HEK293 (cell line): ENCODE data around the gene PLXNA3.

Experiments used
- GLI2 ChIP-seq: fragments of 450-650 bp; formaldehyde crosslinking; IDR thresholded peaks from 2 replicates; pipeline ENCODE4; 2017; ENCODE audit warnings: missing biosample characterization, missing genetic modification characterization, low read depth, borderline replicate concordance
- GLI4 ChIP-seq: fragments of 450-650 bp; formaldehyde crosslinking; IDR thresholded peaks from 2 replicates; pipeline ENCODE4 v1.5.1; 2016; ENCODE audit warnings: missing biosample characterization, missing genetic modification characterization
- HOXC10 ChIP-seq: sonication (generic); formaldehyde crosslinking; IDR thresholded peaks from 2 replicates; pipeline ENCODE4 v1.8.1; 2023; ENCODE audit warnings: mild to moderate bottlenecking, missing genetic modification reagents
- INSM2 ChIP-seq: fragments of 450-650 bp; formaldehyde crosslinking; IDR thresholded peaks from 2 replicates; pipeline ENCODE4 v1.5.1; 2016; ENCODE audit warnings: missing biosample characterization, missing genetic modification characterization
- KLF10 ChIP-seq: fragments of 450-650 bp; IDR thresholded peaks from 2 replicates; pipeline ENCODE4 v1.5.1; 2018; ENCODE audit warnings: missing biosample characterization, mild to moderate bottlenecking, missing genetic modification characterization
- KLF16 ChIP-seq: fragments of 450-650 bp; formaldehyde crosslinking; IDR thresholded peaks from 2 replicates; pipeline ENCODE4 v1.5.1; 2017; ENCODE audit warnings: missing biosample characterization, missing genetic modification characterization
- MEIS1 ChIP-seq: sonication (generic); formaldehyde crosslinking; IDR thresholded peaks from 2 replicates; pipeline ENCODE4 v1.8.1; 2022; ENCODE audit warnings: missing genetic modification reagents, mild to moderate bottlenecking, borderline replicate concordance
- SCRT1 ChIP-seq: fragments of 450-650 bp; formaldehyde crosslinking; IDR thresholded peaks from 2 replicates; pipeline ENCODE4 v1.5.1; 2016; ENCODE audit warnings: missing biosample characterization, missing genetic modification characterization, borderline replicate concordance
- SP7 ChIP-seq: fragments of 450-650 bp; formaldehyde crosslinking; IDR thresholded peaks from 2 replicates; pipeline ENCODE4 v1.5.1; 2016; ENCODE audit warnings: missing biosample characterization, missing genetic modification characterization
- ZBTB21 ChIP-seq: fragments of 450-650 bp; formaldehyde crosslinking; IDR thresholded peaks from 2 replicates; pipeline ENCODE4 v1.5.1; 2017; ENCODE audit warnings: missing biosample characterization, missing genetic modification characterization
- ZBTB49 ChIP-seq: fragments of 450-650 bp; formaldehyde crosslinking; IDR thresholded peaks from 2 replicates; pipeline ENCODE4 v1.5.1; 2016; ENCODE audit warnings: missing biosample characterization, missing genetic modification characterization, low read depth
- ZFP37 ChIP-seq: fragments of 450-650 bp; formaldehyde crosslinking; IDR thresholded peaks from 2 replicates; pipeline ENCODE4 v1.5.1; 2016; ENCODE audit warnings: missing biosample characterization, missing genetic modification characterization
- ZIC2 ChIP-seq: fragments of 450-650 bp; formaldehyde crosslinking; IDR thresholded peaks from 2 replicates; pipeline ENCODE4 v1.5.1; 2016; ENCODE audit warnings: missing biosample characterization, missing genetic modification characterization
- ZNF112 ChIP-seq: fragments of 450-650 bp; formaldehyde crosslinking; IDR thresholded peaks from 2 replicates; pipeline ENCODE4 v1.5.0; 2017; ENCODE audit warnings: missing biosample characterization, missing genetic modification characterization
- ZNF140 ChIP-seq: fragments of 450-650 bp; formaldehyde crosslinking; IDR thresholded peaks from 2 replicates; pipeline ENCODE4 v1.5.1; 2016; ENCODE audit warnings: missing biosample characterization, missing genetic modification characterization
- ZNF155 ChIP-seq: fragments of 450-650 bp; formaldehyde crosslinking; IDR thresholded peaks from 2 replicates; pipeline ENCODE4 v1.5.1; 2016; ENCODE audit warnings: missing biosample characterization, missing genetic modification characterization
- ZNF169 ChIP-seq: fragments of 450-650 bp; formaldehyde crosslinking; IDR thresholded peaks from 2 replicates; pipeline ENCODE4 v1.5.1; 2016; ENCODE audit warnings: missing biosample characterization, missing genetic modification characterization
- ZNF26 ChIP-seq: fragments of 450-650 bp; formaldehyde crosslinking; IDR thresholded peaks from 2 replicates; pipeline ENCODE4 v1.5.1; 2016; ENCODE audit warnings: missing biosample characterization, missing genetic modification characterization
- ZNF280D ChIP-seq: fragments of 450-650 bp; formaldehyde crosslinking; IDR thresholded peaks from 2 replicates; pipeline ENCODE4 v1.5.1; 2016; ENCODE audit warnings: missing biosample characterization, missing genetic modification characterization
- ZNF354C ChIP-seq: fragments of 450-650 bp; formaldehyde crosslinking; IDR thresholded peaks from 2 replicates; pipeline ENCODE4 v1.5.1; 2016; ENCODE audit warnings: missing biosample characterization, missing genetic modification characterization, low read depth, borderline replicate concordance
- ZNF404 ChIP-seq: fragments of 450-650 bp; formaldehyde crosslinking; IDR thresholded peaks from 2 replicates; pipeline ENCODE4 v1.5.1; 2017; ENCODE audit warnings: missing biosample characterization, missing genetic modification characterization
- ZNF423 ChIP-seq: fragments of 450-650 bp; formaldehyde crosslinking; IDR thresholded peaks from 2 replicates; pipeline ENCODE4 v1.5.1; 2016; ENCODE audit warnings: missing biosample characterization, missing genetic modification characterization
- ZNF449 ChIP-seq: fragments of 450-650 bp; formaldehyde crosslinking; IDR thresholded peaks from 2 replicates; pipeline ENCODE4 v1.5.1; 2017; ENCODE audit warnings: missing biosample characterization, mild to moderate bottlenecking, missing genetic modification characterization, moderate library complexity
- ZNF549 ChIP-seq: fragments of 450-650 bp; IDR thresholded peaks from 2 replicates; pipeline ENCODE4 v1.5.1; 2018; ENCODE audit warnings: missing biosample characterization, missing genetic modification characterization, mild to moderate bottlenecking, inconsistent platforms, moderate library complexity
- ZNF558 ChIP-seq: fragments of 450-650 bp; formaldehyde crosslinking; IDR thresholded peaks from 2 replicates; pipeline ENCODE4 v1.5.1; 2016; ENCODE audit warnings: missing biosample characterization, missing genetic modification characterization
- ZNF571 ChIP-seq: fragments of 450-650 bp; formaldehyde crosslinking; IDR thresholded peaks from 2 replicates; pipeline ENCODE4 v1.5.0; 2017; ENCODE audit warnings: missing biosample characterization, missing genetic modification characterization
- ZNF660 ChIP-seq: fragments of 450-650 bp; IDR thresholded peaks from 2 replicates; pipeline ENCODE4 v1.5.1; 2018; ENCODE audit warnings: missing biosample characterization, mild to moderate bottlenecking, missing genetic modification characterization
- ZSCAN18 ChIP-seq: fragments of 450-650 bp; formaldehyde crosslinking; IDR thresholded peaks from 2 replicates; pipeline ENCODE4 v1.5.1; 2016; ENCODE audit warnings: missing biosample characterization, missing genetic modification characterization
- ZSCAN23 ChIP-seq: fragments of 450-650 bp; formaldehyde crosslinking; IDR thresholded peaks from 2 replicates; pipeline ENCODE4 v1.5.1; 2016; ENCODE audit warnings: missing biosample characterization, missing genetic modification characterization

The PLXNA3 gene

GRCh38 chrX:154478728-154479622, 20.9 kb downstream of the PLXNA3 start, which contains the start of gene LAGE3 (continued):
- TF ChIP-seq ZSCAN18 (tag by site-specific recombination) (no peak), ZNF140 (tag by site-specific recombination) (no peak), ZNF449 (tag by site-specific recombination) (no peak), ZBTB21 (tag by site-specific recombination) (no peak), SCRT1 (no peak), ZNF354C (no peak), ZNF155 (tag by site-specific recombination) (no peak), ZFP37 (no peak), HOXC10 (CRISPR knock-in tag) (no peak), KLF10 (peak; percentile 79; the same call in 1 of the 2 replicates), ZNF558 (no peak), GLI2 (tag by site-specific recombination) (no peak), GLI4 (tag by site-specific recombination) (no peak), INSM2 (tag by site-specific recombination) (no peak), KLF16 (tag by site-specific recombination) (peak; percentile 75), SP7 (tag by site-specific recombination) (peak; percentile 71), ZNF280D (tag by site-specific recombination) (no peak), ZNF549 (tag by site-specific recombination) (no peak), ZNF26 (tag by site-specific recombination) (no peak), ZIC2 (tag by site-specific recombination) (peak; percentile 95), ZSCAN23 (tag by site-specific recombination) (0 out of 2 replicates have a peak, but pooled peaks have one; percentile 10), ZNF169 (no peak), ZNF660 (0 out of 2 replicates have a peak, but pooled peaks have one; percentile 38), ZNF423 (tag by site-specific recombination) (peak; percentile 94), ZNF571 (tag by site-specific recombination) (no peak), MEIS1 (no peak), ZNF112 (tag by site-specific recombination) (no peak), ZNF404 (tag by site-specific recombination) (no peak), ZBTB49 (tag by site-specific recombination) (no peak)
